ENCODE measurements around the gene ADAT3. TPM values are rescaled to one million over a fixed set of nuclear protein-coding genes. Genes with fewer than 3 reads are reported as not detected.
"Not testable (repeated sequence)": the region's sequence is repeated elsewhere in the genome, so short reads cannot be mapped to it uniquely, and the experiment has no call there.

Gene ADAT3
- total and polyA plus RNA-seq, 2 of the 4 experiments (the other 2 are of a cell fraction) = 0.36 to 2.8 TPM

GRCh38 chr19:1884719-1885334 lies 20.4 kb upstream of the ADAT3 start (continued):
- no peak for TF ChIP-seq ELK1 (IDR thresholded peaks at IDR 0.05; ENCODE audit: borderline replicate concordance, low read depth, low read length)

- peaks cover 24% of the 10 kb centered on the region for H3K4me1 ChIP-seq (ENCODE audit: control insufficient read depth, insufficient read depth, low read length)
- BruUV-seq (replicated peaks); in situ Hi-C loops (cut with MboI; ENCODE audit: low sequenced_read_pairs); H3K27me3 ChIP-seq (ENCODE audit: control insufficient read depth, insufficient read depth, low read length); H2BK15ac ChIP-seq (ENCODE audit: low read depth, low read length); H4K91ac ChIP-seq (ENCODE audit: insufficient read depth, low read depth, low read length); H3K9me3 ChIP-seq (ENCODE audit: control insufficient read depth, insufficient read depth, low read length); H2BK120ac ChIP-seq (ENCODE audit: low read depth, low read length); H3K18ac ChIP-seq (ENCODE audit: low read depth, low read length); dilution Hi-C loops (cut with HindIII; ENCODE audit: low sequenced_read_pairs, unreplicated experiment); H3K36me3 ChIP-seq (ENCODE audit: control insufficient read depth, insufficient read depth, low read length); H2BK20ac ChIP-seq (ENCODE audit: low read depth, low read length): not testable (repeated sequence)
- TF ChIP-seq MAZ (IDR thresholded peaks at IDR 0.05; ENCODE audit: borderline replicate concordance, low read depth, low read length) = peak; percentile 99
- peak within 1 kb of the TSS; percentile 85 for H2AK5ac ChIP-seq (ENCODE audit: low read depth, low read length)
- peak within 1 kb of the TSS in 1 of 2 experiments; percentile 52; a peak in 2 of 4 replicates for H4K8ac ChIP-seq (ENCODE audit: low read depth in 2 of 2, low read length in 2 of 2)
- peak; percentile 89 for DNase-seq
- peaks cover 40% of the 10 kb centered on the region for H4K20me1 ChIP-seq (ENCODE audit: insufficient read depth, low read length)
- H3K56ac ChIP-seq (ENCODE audit: extremely low read depth, insufficient read depth, low read length) = peak within 1 kb of the TSS; percentile 58
- H3K79me1 ChIP-seq (ENCODE audit: low read depth in 1 of 2, low read length in 2 of 2) = peaks cover 4 to 38% of the 10 kb centered on the region in 2 experiments
- POLR2A ChIA-PET (ENCODE audit: unreplicated experiment) = interaction anchor here (0.6 kb wide), 1 partner anchor 21 kb away, joined by 7 read pairs; no protein-coding TSS in a partner anchor
- peaks cover 18% of the 10 kb centered on the region for H3K9me1 ChIP-seq (ENCODE audit: insufficient read depth, low read length)
- 37% methylated on average over 16 of the region's 46 CpGs; no CpG with 5 or more reads in 1 of the 2 experiments for WGBS, 2 experiments (ENCODE audit: extremely low coverage in 2 of 2, insufficient read length in 1 of 2)
- peak within 1 kb of the TSS; percentile 87 for H2AFZ ChIP-seq (replicated peaks; ENCODE audit: low read length, poor library complexity)
- intact Hi-C loops (cut with micrococcal nuclease) = loop anchor here (1.0 kb wide), 1 partner anchor 20 kb away; the partner anchor contains the start of genes ADAT3 and SCAMP4
- peak within 1 kb of the TSS; percentile 63 for H3K14ac ChIP-seq (replicated peaks; ENCODE audit: low read depth, low read length)
- peak; percentile 94 for ATAC-seq (ENCODE audit: low read depth)
- peak within 1 kb of the TSS; percentile 66 for H3K4ac ChIP-seq (ENCODE audit: low read depth, low read length)
- H2AK9ac ChIP-seq (replicated peaks; ENCODE audit: low read depth, low read length, poor library complexity) = peak within 1 kb of the TSS; percentile 99
- peak within 1 kb of the TSS; percentile 99 for H3K4me3 ChIP-seq (ENCODE audit: insufficient read depth, low read depth, low read length)
- H3K23ac ChIP-seq (ENCODE audit: low read depth, low read length) = peak within 1 kb of the TSS; percentile 92
- peak within 1 kb of the TSS; percentile 97 for H3K9ac ChIP-seq (ENCODE audit: low read depth, low read length)
- CTCF ChIA-PET = interaction anchor here (0.8 kb wide), 1 partner anchor 9 kb away, joined by 3 read pairs; no protein-coding TSS in a partner anchor
- H3K27ac ChIP-seq (ENCODE audit: insufficient read depth, low read length) = peak within 1 kb of the TSS; percentile 89
- H4K5ac ChIP-seq (ENCODE audit: low read depth, low read length) = peak within 1 kb of the TSS; percentile 26; the same call in 1 of the 2 replicates
- peak within 1 kb of the TSS; percentile 99 for H3K4me2 ChIP-seq (ENCODE audit: low read depth, low read length)
- H2BK5ac ChIP-seq (ENCODE audit: low read depth, low read length, poor library complexity, severe bottlenecking) = peak within 1 kb of the TSS; percentile 49
These were observed 19.6 kb upstream of the ADAT3 start, which contains the start of gene ABHD17A for GRCh38 chr19:1885398-1886119. TSS of gene ABHD17A (minus strand) at chr19:1885496. CDS start at chr19:1881566, 3,930 bp downstream.

All from IMR-90 (cell line).